Myocyte (in vitro differentiated cells): ENCODE results near the gene NRAS. TPM values are rescaled to one million over a fixed set of nuclear protein-coding genes. Genes with fewer than 3 reads are reported as not detected.

Source experiments
- DNase-seq: peaks from one replicate; pipeline ENCODE4 v3.0.0-alpha.2; 2012; ENCODE audit warnings: low read depth
- total RNA-seq: library from RNA; depleted of rRNA; stranded (reverse); fragments of >200 nt; gene quantifications from 2 replicates; pipeline ENCODE4 v1.2.3, GENCODE V29; 2014

NRAS gene
- total RNA-seq, 1 donor from 2014 or later: 57.6 TPM

DNA sequence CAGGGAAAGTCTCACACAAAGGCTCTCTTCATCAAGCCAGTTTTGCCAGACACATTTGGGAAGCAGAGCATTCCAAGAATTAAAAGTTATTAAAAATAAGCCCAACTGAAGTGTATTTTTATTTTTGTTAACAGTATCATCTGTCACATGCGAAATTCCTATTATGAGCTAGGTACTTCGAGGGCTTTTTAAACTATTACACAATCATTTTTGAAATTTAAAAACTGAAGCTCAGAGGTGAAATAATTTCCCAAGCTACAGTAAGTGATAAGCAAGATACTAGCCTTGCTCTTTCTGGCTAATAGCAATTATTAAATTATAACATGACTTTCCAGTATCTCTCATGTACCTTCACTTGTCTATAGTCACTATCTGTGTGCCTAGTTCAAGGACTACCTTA is 12.0 kb upstream of the NRAS start:
- DNase-seq: no peak

DNA sequence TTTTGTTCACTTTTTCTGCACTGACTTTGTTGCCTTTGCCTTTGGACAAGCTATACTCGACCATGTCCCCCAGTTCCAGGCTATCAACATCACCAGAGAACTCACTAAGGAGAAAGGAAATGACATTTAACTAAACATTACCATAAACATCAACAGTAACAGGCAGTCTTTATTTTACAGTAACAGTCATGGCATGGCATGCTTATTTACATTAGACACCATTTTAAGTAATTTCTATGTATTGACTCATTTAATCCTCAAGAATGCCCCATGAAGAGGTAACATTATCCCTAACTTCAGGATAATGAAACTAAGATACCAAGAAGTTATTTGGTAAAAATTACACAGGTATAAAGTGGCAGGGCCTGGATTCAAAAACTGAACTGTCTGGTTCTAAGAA is 8.7 kb upstream of the NRAS start:
- DNase-seq: no peak

DNA sequence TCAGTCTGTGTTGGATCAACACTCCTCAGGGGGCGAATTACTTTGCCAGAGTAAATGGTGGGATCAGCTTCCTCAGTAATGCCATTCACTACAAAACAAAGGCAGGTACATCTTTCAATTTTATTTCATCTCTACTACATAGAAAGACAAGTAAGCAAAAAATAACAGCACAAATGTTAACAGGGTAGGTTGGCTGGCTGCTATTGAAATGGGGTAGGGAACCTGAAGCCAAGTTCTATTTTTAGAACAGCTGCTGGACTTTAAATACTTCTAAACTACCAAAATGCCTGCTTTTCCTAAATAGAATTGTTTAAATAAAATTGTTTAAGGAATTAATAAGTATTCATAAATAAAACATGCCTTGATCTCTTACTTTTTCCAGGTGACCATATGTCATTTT is 7.3 kb upstream of the NRAS start:
- DNase-seq: no peak

DNA sequence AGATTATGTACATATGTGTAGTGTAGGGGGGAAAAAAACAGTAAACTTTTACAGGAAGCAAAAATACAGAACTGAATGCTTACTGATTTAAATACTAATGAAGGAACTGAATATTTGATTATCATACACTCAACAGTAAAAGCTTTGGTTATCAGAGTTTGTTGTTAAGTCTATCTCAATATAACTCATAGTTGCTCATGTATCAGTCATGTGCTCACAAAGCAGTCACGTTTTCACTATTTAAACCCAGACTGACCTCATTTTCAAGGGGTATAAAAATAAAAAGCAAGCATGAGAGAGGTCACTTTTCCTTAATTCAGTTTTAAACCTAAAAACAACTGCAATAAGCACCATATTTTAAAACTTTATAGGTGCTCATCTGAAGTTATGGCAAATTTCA is 6.9 kb upstream of the NRAS start:
- no peak for DNase-seq

DNA sequence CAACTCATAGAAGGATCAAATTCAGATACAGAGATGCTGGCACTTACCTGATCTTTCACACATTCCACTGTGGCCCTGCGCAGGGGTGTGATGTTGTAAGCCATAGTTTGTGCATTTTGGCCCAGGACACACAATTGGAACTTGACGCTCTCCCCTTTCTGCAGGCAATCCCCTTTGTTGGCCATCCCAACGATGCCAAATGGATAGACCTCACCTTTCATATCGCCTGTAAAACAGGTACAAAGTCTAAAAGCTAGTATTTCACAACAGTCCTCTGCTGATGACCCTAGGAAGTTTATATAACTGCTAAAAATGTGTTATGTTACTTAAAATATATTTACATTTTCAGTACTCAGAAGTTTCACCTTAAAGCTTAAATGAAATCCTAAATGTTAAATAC is 3.9 kb upstream of the NRAS start:
- DNase-seq: no peak

DNA sequence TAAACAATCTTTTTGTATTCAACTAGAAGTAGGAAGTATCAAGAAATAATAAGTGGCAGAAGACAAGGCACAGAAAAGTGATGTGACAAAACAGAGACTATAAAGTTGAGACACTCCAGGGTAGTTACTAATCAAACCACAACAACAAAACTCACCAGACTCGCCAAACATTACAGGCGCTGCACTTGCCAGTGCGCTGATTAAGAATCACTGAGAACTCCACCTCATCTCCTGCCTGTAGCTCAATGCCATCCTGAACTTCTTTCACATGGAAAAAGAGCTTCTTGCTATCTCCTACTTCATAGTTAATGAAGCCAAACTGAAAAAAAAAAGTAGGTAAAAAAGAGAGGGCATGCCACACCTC is 2.8 kb upstream of the NRAS start:
- no peak for DNase-seq

DNA sequence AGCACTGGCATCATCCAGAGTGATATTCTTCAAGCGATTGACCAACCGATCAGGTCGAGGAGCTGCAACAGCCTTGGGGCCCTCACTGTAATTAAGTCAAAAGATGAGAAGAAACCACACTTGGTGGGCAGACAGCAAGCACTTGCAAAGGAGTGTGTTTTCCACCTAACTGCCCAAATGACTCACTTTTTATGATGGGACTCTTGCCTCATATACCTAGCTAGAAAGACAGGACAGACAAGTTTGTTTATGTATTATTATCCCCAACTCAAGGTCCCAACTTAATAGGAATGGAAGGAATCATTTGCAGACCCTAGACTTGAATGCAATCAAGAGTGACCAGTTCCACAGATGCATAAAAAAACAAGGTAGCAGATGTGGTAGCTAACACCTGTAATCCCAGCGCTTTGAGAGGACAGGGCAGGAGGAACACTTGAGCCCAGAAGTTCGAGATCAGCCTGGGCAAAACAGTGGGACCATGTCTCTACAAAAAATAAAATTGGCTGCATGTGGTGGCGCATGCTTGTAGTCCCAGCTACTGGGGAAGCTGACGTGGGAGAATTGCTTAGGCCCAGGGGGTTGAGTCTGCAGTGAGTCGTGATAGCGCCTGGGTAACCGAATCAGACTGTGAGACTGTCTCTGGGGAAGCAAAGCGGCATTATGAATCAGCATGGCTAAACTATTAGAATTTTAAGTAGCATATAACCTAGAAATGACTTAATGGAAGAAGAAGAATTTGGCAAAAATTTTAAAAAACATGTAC is 2.3 kb upstream of the NRAS start:
- no peak for DNase-seq

DNA sequence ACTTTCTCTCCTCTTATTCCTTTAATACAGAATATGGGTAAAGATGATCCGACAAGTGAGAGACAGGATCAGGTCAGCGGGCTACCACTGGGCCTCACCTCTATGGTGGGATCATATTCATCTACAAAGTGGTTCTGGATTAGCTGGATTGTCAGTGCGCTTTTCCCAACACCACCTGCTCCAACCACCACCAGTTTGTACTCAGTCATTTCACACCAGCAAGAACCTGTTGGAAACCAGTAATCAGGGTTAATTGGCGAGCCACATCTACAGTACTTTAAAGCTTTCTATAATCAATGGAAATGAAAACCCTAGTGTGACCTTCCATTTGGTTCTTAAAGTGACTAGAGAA is 643 bp downstream of the NRAS start:
- peak; percentile 66 for DNase-seq

DNA sequence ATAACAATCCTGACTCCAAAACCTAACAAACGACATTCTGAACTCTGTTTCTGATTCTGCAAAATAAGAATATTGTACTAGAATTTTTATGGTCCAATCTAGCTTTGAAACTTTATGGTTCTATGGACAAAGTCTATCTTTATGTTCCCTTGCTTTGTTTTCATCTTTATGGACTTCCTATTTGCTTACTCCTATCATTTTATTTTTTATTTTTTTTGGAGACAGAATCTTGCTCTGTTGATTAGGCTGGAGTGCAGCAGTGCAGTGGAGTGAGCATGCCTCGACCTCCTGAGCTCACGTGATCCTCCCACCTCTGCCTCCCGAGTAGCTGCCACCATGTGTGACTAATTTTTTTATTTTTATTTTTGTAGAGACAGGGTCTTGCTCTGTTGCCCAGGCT is 3.6 kb downstream of the NRAS start:
- no peak for DNase-seq

DNA sequence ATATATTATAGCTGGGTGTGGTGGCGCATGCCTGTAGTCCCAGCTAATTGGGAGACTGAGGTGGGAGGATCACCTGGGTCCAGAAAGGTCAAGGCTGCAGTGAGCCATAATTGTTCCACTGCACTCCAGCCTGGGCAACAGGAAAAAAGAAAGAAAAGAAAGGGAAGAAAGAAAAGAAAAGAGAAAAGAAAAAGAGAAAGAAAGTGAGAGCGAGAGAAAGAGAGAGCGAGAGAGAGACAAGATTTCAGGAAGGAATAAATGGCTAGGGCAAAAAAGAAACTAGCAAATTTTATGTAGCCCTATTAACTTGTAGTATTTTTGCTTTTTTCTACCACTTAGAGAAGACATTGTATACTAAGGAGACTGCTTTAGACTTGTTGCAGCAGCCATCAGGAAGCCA is 6.2 kb downstream of the NRAS start:
- no peak for DNase-seq

DNA sequence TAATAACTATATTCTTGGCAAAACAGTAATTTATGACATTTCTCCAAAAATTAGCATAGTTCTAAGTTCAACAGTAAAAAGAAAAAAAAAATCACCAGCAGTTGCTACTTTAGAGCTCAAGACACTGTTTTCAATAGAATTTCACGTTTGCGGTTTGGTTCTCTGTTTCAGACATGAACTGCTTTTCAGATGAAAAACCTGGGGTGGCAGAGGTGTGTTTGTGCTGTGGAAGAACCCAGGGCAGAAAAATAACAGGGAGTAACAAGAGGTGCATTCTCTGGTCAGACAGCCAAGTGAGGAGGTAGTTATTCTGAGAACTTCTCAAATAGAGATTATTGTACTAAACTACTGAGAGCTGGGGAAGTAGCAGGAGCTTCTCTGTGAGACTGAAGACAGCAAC is 9.0 kb downstream of the NRAS start:
- no peak for DNase-seq

DNA sequence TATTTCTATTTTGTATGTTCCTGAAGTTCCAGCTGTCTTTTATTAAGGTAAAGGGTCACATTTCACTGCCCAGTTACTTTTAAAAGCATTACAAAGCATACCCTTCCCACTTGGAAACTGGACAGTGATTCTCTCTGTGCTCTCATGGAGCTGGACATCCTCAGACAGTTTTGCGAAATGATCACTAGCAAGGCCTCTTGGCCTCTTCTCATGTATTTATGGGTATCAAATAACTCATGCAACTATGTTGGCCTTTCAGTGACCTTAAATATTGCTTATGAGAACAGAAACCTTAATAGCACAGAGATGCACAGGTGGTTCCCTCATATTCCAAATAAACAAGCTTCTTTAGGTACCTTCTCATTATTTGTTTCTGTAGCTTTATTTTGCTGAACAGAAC is 13.3 kb downstream of the NRAS start:
- peak; percentile 21 for DNase-seq

DNA sequence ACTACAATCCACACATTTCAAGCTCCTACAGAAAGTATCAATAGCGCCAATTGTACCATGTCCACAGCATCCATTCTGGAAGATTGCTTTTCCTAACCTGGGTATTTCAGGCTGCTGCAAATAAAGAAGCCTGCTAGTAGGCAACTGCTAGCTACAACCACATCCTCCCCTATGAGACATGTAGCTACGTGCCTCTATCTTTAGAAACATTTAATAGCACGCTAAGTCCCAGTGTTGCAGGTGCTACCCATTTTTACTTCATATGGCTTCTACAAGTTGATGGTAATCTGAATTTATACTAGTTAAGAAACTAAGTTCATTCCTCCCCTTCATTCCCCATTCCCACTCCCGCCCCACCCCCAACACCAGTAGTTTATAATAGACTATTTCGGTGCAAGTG is 13.8 kb downstream of the NRAS start:
- DNase-seq: no peak

DNA sequence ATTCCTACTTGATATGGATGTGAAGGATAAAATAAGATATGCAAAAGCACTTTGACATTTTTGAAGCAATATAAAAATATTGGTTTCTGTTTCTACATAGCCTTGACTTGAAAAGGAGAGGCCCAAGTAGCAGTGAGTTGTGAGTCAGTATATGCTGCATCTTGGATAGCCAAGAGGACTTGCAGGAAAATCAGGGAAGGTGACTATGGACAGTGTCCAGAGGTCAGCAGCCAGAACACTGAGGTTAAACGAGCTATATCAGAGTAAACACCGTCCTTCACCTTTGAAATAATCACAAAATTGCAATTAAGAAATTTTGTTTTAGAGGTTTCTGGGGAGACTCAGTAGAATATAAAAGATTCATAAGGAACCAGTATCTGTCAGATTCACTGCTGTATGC is 14.6 kb downstream of the NRAS start:
- no peak for DNase-seq

DNA sequence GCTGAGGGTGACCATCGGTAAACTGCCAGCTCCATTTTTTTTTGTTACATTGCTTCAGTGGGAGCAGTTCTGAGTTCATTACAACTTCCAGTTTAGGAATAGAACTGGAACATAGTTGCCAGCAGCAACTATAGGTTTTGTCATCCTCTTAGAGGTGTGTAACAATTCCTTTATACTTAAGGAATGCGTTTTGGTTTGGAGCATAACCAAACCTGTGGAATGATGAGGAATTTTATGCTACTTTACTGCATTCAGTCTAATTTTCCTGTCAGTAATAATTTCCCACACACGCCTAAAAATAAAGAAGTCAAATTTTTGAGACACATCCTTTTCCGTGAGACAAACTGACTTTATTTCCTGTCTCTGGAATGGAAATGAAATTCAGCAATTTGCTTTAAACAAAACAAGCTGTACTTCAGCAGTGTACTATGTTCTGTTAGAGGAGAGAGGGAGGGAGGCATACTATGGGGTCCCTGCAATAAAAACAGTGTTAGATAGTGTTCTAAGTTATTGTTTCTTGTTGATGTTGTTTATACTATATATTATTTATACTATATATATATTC is 16.5 kb downstream of the NRAS start:
- no peak for DNase-seq

DNA sequence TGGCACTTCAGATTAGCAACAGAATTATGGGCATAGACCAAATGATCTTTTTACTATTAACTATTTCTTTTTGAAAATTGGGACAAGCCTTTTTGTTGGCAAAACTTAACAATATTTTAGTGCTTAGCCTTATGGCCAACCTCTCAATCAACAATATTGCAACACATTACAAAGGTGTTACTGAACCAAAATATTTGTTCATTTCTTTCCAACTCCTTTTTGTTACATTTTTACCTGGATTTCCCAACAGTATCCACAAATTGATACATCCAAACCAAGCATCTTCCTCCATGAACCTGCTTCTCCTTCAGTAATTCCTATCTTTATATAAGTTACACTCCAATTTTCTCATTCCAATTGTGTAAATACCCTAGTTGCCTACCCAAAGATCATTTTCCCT is 19.8 kb downstream of the NRAS start:
- DNase-seq: no peak

DNA sequence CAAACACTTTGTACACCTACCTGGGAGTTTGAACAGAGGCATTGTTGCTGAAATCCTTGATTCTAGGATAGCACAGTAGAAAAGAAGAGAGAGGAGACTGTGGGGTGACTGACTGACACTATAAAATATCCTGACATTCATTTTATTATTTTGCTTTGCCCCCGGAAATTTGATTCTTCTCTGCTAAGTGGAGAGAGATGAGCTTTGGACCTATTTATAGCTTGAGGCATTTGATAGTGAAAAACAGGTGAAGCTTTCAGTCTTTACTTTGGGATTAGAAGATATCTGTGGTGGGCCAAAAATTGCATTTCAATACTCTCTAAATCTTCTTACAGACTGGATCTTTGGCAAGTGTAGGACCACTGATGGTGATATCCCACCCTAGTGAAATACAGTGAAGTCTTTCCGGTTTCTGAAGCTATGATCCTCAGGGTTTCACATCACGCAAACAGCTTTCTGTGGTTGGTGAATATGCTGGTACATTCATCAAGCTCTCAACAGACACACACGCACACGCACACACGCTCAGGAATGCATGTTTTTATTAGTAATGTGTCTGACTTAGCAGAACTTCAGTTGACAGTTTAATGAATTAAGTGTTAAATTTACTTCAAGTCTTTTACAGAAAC is 21.0 kb downstream of the NRAS start, which contains the start of gene AMPD1:
Gene AMPD1 (minus strand): TSS at position 117 of the 629 bp plus-strand sequence. CDS start 75 bp downstream, at position 42.
- DNase-seq: peak; percentile 83

DNA sequence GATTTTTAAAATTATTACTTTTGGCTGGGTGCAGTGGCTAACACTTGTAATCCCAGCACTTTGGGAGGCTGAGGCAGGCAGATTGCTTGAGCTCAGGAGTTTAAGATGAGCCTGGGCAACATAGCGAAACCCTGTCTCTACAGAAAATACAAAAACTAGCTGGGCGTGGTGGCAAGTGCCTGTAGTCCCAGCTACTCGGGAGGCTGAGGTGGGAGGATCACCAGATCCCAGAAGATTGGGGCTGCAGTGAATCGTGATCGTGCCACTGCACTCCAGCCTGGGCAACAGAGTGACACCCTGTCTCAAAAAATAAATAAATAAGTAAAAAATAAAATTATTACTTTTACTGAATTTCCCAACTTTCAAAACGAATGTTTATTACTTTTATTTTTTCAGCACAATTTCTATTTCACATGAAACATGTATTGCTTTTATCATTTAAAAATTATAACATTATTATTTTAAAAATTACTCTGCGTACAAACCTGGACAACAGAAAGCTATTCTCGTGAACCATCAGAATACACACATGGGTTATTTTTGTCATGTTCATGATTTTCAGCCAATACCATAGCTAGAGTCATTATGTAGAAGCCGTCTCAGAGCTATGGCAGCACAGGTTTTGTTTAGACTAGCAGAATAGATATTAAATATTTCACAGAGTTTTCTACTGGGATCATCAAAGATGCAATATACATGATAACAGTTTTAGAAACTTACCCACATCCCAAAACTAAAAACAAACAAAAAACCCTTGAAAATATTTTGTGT is 21.8 kb downstream of the NRAS start:
- DNase-seq: peak; percentile 15

DNA sequence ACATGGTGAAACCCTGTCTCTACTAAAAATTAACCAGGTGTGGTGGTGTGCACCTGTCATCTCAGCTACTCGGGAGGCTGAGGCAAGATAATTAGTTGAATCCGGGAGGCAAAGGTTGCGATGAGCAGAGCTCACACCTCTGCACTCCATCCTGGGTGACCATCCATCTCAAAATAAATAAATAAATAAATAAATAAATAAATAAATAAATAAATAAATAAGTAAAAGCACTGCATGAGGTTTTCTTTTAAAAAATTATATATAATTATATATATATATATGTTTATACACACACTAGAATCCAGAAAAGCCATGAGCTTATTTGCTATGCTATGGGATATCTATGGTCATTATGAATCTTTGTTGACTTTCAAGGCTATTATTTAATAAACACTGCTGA is 23.6 kb downstream of the NRAS start:
- no peak for DNase-seq

DNA sequence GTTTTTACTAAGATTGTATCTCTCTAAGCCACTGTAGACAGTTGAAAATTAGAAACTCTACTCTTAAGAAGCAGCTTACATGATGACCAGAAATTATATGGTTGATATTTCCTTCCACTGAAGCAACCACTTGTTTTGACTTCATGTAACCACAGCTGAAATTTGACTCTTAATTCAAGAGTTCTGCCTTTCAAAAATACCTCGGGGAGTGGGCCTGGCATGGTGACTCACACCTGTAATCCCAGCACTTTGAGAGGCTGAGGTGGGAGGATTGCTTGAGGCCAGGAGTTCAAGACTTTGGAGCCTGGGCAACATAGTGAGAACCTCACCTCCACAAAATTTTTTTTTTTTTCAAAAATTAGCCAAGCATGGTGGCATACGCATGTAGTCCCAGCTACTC is 25.5 kb downstream of the NRAS start:
- DNase-seq: peak; percentile 61

DNA sequence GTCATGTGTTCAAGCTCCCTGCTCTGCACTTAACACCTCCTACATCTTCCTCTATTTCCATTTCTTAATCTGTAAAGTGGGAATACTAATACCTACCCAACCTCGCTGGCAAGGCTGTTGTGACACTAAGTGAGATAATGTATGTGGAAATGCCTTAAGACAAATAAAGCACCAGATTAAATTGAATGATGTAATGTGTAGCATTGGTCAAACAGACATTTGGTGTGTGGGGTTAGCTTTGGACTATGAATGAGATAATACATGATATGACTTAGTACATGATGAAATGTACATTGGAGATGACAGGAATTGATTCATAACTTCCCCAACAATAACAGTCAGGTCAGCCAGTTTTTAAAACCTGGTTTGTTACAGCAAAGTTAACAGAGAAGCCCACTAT is 26.4 kb downstream of the NRAS start:
- no peak for DNase-seq

DNA sequence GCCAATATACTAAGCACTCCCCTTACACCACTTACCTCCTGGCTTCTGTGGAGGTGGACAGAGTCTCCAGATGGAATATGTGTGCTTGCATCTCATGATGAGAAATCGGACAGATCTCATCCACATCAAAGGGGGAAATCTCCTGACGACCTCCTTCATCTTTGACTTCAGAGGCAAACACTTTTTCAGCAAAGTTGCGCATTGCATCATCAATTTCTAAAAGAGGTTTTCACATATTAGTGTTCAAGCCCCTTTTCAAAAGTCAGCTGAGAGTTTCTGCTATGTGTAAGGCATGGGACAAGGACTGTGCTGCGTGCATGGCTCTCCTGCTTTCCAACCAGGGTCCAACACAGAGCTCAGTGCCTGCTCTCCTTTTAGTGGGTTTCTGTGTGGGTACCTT is 28.0 kb downstream of the NRAS start:
- no peak for DNase-seq
